Mesothelial cell of epicardium (in vitro differentiated cells): Measurements from ENCODE around the gene IRS1. TPM values are rescaled to one million over a fixed set of nuclear protein-coding genes. Genes with fewer than 3 reads are reported as not detected.
"Not testable (repeated sequence)": the region's sequence is repeated elsewhere in the genome, so short reads cannot be mapped to it uniquely, and the experiment has no call there.

Experiments used
- DNase-seq, 2 experiments: peaks; one replicate each; pipeline ENCODE4 v3.0.0; 2021; ENCODE audit warnings: low spot score in 2 of 2; ENCODE audit not compliant: unreplicated experiment in 2 of 2
- H3K27ac Mint-ChIP-seq: 2 replicates; pipeline ENCODE4 v1.8.0; 2021; ENCODE audit warnings: mixed read lengths
- H3K27me3 Mint-ChIP-seq: 2 replicates; pipeline ENCODE4 v1.8.0; 2021; ENCODE audit warnings: low read depth, mixed read lengths
- H3K36me3 Mint-ChIP-seq: 2 replicates; pipeline ENCODE4 v1.8.0; 2021; ENCODE audit warnings: mixed read lengths
- H3K4me1 Mint-ChIP-seq: 2 replicates; pipeline ENCODE4 v1.8.0; 2021; ENCODE audit warnings: mixed read lengths
- H3K4me3 Mint-ChIP-seq: 2 replicates; pipeline ENCODE4 v1.8.0; 2021; ENCODE audit warnings: mild to moderate bottlenecking, moderate library complexity, mixed read lengths
- H3K9me3 Mint-ChIP-seq: 2 replicates; pipeline ENCODE4 v1.8.0; 2021; ENCODE audit warnings: mixed read lengths
- total RNA-seq: library from RNA; stranded (reverse); gene quantifications from 3 replicates; pipeline ENCODE4 v1.2.1, GENCODE V29; 2021
- TF ChIP-seq, protein P1 (sequence below): fragments of 200-600 bp; sonication (generic); IDR thresholded peaks from one replicate; pipeline ENCODE4 v1.5.0; 2021; ENCODE audit warnings: antibody characterized with exemption; ENCODE audit not compliant: unreplicated experiment

IRS1 gene
- total RNA-seq, 1 donor from 2014 or later = 64.2 TPM

DNA sequence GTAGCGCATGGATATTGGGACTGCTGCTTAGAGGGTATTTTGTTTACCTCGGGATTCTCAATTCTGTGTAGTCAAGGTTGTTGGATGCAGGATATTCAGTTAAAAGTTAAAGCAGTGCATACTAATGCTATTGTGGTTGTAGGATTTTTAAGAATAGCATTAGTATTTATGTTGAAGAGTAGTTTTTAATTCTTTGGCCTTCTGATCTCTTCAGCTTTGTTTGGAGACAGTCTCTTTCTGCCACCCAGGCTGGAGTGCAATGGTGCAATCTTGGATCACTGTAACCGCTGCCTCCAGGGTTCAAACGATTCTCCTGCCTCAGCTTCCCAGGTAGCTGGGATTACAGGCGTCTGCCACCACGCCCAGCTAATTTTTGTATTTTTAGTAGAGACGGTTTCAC is 37.7 kb upstream of the IRS1 start:
- Mint-ChIP-seq H3K9me3 (peaks cover 6% of the 10 kb centered on the region), H3K4me3 (peak overlapping the region; percentile 87), H3K27me3 (no peaks in the 10 kb centered on the region), H3K4me1 (peaks cover 23% of the 10 kb centered on the region), H3K36me3 (peaks cover 14% of the 10 kb centered on the region), H3K27ac (peak overlapping the region; percentile 99)
- TF ChIP-seq, protein P1, sequence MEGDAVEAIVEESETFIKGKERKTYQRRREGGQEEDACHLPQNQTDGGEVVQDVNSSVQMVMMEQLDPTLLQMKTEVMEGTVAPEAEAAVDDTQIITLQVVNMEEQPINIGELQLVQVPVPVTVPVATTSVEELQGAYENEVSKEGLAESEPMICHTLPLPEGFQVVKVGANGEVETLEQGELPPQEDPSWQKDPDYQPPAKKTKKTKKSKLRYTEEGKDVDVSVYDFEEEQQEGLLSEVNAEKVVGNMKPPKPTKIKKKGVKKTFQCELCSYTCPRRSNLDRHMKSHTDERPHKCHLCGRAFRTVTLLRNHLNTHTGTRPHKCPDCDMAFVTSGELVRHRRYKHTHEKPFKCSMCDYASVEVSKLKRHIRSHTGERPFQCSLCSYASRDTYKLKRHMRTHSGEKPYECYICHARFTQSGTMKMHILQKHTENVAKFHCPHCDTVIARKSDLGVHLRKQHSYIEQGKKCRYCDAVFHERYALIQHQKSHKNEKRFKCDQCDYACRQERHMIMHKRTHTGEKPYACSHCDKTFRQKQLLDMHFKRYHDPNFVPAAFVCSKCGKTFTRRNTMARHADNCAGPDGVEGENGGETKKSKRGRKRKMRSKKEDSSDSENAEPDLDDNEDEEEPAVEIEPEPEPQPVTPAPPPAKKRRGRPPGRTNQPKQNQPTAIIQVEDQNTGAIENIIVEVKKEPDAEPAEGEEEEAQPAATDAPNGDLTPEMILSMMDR = no peak
- DNase-seq = no peak

DNA sequence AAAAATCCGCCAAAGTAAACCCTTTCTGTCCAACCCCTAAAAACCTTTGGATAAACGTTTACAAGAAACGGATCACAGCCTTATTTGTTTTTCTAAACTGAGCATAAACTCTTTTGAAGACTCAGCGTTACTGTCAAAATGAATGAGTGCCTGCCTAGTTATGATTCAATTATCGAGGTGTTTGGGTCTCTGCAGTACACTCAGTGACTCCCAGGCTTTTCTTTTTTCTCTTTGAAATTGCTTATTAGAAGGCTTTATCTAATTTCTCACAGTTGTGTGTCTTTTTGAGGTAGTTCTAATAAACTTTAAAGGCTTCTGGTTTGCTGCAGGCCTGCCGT is 36.9 kb upstream of the IRS1 start:
- no peaks in the 10 kb centered on the region for H3K27me3 Mint-ChIP-seq
- H3K4me3 Mint-ChIP-seq = peak overlapping the region; percentile 87
- peaks cover 23% of the 10 kb centered on the region for H3K4me1 Mint-ChIP-seq
- H3K36me3 Mint-ChIP-seq = peaks cover 9% of the 10 kb centered on the region
- no peak for DNase-seq
- TF ChIP-seq, protein P1 = no peak
- peak overlapping the region; percentile 99 for H3K27ac Mint-ChIP-seq
- H3K9me3 Mint-ChIP-seq = no peaks in the 10 kb centered on the region

DNA sequence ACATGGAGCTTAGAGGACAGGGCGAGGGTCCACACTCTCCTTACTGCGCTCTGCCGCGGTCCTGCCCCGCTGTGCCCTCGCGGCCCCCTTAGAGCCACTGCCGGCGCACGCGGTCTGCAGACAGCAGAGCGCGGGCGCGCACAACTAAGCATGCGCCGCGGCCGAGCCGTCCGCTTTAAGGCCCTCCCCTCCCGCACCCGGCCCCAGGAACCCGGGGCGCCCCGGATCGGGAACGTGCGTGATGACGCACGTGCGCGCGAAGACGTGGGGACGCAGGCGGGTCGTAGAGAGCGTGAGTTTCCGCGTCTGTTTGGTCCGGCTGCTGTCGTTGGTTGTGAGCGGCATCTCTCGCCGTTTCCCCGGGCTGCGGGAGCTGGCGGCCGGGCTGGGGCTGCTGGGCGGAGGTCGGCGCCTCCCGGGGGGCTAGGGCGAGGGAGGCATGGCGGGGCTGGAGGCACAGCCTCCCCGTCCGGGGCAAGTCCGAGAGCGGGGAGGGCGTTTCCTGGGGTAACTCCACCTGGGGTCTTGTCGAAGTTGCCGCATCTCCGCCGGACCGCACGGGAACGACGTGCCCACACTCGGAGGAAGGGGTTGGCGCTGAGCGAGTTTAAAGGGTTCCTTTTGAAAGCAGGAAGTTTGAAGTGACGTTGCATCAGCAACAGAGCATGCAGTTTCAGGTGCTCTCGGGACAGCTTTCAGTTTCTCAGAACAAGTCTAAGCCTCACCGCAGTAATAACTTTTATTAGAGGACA is 36.4 kb upstream of the IRS1 start, which contains the start of gene RHBDD1:
Gene RHBDD1, plus strand, starts transcription at position 259 of the 752 bp plus-strand sequence. CDS start 28,640 bp downstream, outside the sequence.
- Mint-ChIP-seq H3K27me3 (no peaks in the 10 kb centered on the region), H3K4me1 (peaks cover 23% of the 10 kb centered on the region), H3K27ac (peak within 1 kb of the TSS; percentile 99), H3K36me3 (peaks cover 4% of the 10 kb centered on the region), H3K4me3 (peak within 1 kb of the TSS; percentile 87), H3K9me3 (no peaks in the 10 kb centered on the region)
- peak; percentile 85 to 90 for DNase-seq
- TF ChIP-seq, protein P1 = no peak

DNA sequence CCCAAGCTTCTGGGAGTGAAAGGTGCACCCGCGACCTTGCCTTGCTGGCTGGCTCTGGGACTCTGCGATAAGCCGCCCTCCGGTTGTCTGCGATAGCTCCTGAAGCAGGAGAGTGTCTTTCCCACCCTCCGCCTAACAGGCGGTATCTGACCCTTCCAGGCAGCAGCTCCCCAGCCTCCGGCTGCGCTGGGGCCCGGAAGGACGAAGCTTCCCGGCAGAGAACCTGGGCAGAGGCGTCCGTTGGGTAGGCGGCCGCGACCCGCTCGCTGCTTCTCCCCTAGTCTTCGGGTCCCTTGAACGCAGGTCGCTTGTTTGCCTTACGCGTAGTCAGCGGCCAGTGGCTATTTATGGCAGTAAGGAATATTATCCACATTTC is 35.8 kb upstream of the IRS1 start:
- TF ChIP-seq, protein P1 = no peak
- peak overlapping the region; percentile 87 for H3K4me3 Mint-ChIP-seq
- no peaks in the 10 kb centered on the region for H3K9me3 Mint-ChIP-seq
- H3K36me3 Mint-ChIP-seq = peaks cover 4% of the 10 kb centered on the region
- H3K27ac Mint-ChIP-seq = peak overlapping the region; percentile 99
- H3K4me1 Mint-ChIP-seq = peaks cover 23% of the 10 kb centered on the region
- no peaks in the 10 kb centered on the region for H3K27me3 Mint-ChIP-seq
- peak in 1 of 2 experiments; percentile 61 for DNase-seq

DNA sequence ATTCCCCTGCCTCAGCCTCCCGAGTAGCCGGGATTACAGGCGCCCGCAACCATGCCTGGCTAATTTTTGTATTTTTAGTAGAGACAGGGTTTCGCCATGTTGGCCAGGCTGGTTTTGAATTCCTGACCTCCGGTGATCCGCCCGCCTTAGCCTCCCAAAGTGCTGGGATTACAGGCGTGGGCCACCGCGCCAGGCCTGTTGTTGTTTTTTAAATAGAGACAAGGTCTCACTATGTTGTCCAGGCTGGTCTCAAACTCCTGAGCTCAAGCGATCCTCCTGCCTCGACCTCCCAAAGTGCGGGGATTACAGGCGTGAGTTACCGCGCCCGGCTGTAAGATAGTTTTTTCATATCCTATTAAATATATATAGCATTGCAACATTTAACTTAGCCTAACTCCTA is 35.3 kb upstream of the IRS1 start:
- not testable (repeated sequence) for DNase-seq

DNA sequence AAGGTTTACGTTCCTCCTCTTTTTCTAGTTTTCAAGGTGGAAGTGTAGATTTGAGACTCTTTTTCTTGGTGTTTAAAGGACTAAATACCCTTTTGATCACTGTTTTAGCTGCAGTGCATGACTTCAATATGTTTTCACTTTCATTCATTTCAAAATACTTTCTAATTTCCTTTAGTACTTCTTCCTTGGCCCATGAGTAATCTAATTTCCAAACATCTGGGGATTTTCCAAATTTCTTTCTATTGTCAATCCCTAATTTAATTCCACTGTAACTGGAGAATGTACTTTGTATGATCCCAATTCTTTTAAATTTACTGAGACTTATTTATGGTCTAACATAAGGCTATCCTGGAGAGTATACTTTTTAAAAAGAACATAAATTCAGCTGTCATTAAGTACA is 32.4 kb upstream of the IRS1 start:
- H3K27me3 Mint-ChIP-seq = no peaks in the 10 kb centered on the region
- TF ChIP-seq, protein P1 = no peak
- peaks cover 8% of the 10 kb centered on the region for H3K4me1 Mint-ChIP-seq
- no peak overlapping the region for H3K4me3 Mint-ChIP-seq
- H3K27ac Mint-ChIP-seq = no peak overlapping the region
- no peaks in the 10 kb centered on the region for H3K9me3 Mint-ChIP-seq
- no peak for DNase-seq
- H3K36me3 Mint-ChIP-seq = peaks cover 4% of the 10 kb centered on the region

More for the DNA sequence above, 35.3 kb upstream of the IRS1 start:
- H3K9me3 Mint-ChIP-seq, H3K27me3 Mint-ChIP-seq, H3K36me3 Mint-ChIP-seq: not testable (repeated sequence)
- Mint-ChIP-seq H3K4me1 (peaks cover 23% of the 10 kb centered on the region), H3K4me3 (peak overlapping the region; percentile 87), H3K27ac (peak overlapping the region; percentile 99)
